Measurements from ENCODE around the gene C5orf63. TPM values are rescaled to one million over a fixed set of nuclear protein-coding genes. Genes with fewer than 3 reads are reported as not detected.

Gene C5orf63
- total RNA-seq, 4 donors from 2014 or later, result 1.8 to 6.5 (median 4.7) TPM

DNA sequence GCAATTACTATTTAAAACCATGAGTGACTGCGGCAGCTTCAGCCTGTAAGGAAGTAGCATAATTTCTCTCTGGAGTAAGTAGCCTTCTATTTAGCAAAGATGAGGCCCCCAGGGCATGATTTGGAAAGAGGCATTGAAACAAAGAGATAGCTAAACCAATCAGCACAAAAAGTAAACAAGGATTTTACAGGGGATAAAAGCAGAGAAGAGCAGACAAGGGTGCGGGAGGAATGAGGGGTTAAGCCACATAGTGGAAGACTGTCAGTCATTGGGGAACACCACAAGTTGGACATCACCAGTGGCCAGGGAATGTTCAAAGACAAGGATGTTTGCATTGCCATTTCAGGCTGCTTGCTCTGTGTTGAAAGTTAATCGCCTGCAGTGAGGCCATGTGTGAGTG is 24.0 kb upstream of the C5orf63 start:
- no peak for ATAC-seq (ENCODE audit: low FRiP score)
- TF ChIP-seq, protein P1, sequence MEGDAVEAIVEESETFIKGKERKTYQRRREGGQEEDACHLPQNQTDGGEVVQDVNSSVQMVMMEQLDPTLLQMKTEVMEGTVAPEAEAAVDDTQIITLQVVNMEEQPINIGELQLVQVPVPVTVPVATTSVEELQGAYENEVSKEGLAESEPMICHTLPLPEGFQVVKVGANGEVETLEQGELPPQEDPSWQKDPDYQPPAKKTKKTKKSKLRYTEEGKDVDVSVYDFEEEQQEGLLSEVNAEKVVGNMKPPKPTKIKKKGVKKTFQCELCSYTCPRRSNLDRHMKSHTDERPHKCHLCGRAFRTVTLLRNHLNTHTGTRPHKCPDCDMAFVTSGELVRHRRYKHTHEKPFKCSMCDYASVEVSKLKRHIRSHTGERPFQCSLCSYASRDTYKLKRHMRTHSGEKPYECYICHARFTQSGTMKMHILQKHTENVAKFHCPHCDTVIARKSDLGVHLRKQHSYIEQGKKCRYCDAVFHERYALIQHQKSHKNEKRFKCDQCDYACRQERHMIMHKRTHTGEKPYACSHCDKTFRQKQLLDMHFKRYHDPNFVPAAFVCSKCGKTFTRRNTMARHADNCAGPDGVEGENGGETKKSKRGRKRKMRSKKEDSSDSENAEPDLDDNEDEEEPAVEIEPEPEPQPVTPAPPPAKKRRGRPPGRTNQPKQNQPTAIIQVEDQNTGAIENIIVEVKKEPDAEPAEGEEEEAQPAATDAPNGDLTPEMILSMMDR (IDR thresholded peaks at IDR 0.05), result no peak

DNA sequence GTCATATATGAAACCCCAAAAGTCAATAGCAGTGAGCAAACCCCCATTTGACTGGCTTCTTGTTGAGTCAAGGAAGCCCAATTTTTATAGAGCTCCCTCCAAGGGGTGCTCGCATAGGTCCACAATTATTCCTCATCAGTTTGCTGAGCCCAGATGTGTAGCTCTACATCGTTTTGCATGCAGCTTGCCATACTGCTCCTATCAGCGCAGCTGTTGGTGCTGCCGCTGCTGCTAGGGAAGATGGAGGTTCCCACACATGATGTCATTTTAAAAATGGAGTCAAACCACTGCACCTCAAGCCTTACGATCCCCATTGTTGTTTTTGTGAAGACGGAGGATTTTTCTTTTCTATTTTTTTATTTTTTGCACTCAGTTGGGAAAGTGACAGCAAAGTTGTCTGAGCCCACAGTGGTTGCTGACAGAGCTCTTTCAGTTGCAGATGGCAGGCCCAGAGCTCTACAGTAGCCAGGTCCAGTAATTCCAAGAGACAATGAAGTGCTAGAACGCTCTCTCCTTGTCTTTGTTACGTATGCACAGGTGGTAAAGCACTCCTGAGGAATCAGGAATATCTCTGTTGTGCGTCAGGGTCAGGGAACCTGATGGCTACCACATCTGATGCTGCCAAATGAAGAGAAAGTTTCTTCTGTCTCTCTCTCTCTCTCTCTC is 23.2 kb upstream of the C5orf63 start:
- DNase-seq (ENCODE audit: low spot score), result no peak
- no peak for ATAC-seq (ENCODE audit: low FRiP score)
- TF ChIP-seq, protein P1 (IDR thresholded peaks at IDR 0.05), result no peak

More for the DNA sequence above, 24.0 kb upstream of the C5orf63 start:
- DNase-seq (ENCODE audit: low spot score), result no peak

DNA sequence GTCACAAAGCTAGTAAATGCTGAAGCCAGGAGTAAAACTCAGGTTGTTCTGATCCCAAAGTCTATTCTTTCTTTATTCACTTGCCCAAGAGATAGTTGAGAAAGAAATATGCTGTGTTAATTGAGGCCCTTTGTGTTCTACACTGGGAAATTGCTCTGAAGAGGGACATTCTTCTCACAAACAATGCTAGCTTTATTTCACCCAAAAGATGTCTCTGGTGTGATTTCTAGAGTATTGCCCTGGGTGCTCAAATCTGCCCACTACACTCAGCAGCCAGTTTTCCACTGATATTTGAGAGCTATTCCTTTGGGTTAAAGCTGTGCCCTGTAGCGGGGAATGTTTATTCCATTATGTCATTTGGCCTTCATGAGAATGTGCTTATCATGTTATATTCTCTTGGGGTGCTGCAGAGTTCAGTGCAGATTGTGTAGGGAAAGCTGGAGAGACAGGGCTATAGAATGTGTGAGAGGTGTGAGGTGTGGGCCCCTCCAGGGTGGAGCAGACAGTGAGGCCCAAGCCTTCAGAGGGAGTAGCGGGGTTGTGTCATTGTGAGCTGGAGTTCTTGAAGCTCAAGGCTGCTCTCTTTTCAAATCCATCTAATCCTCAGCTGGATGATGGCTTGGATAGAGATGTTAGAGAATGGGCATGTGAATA is 21.0 kb upstream of the C5orf63 start:
- DNase-seq (ENCODE audit: low spot score), result no peak

DNA sequence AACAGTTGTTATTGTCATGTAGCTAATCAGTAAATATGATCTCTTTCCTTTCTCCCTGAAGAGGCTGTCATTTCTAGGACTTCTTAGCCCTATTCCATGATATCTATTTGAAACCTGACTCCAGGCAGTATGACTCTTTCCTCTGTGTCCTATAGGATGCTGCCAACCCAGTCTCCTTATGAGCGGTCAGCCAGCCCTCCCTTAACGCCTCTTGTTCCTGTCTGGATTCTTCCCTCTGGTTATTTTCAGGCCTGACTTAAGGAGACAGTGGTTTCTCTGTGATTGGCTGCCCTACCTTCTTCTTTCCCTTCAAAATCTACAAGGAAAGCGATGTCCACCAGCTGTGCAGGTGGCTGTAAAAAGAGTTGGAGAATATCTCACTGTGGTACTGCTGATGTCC is 19.4 kb upstream of the C5orf63 start:
- ATAC-seq (ENCODE audit: low FRiP score) (no peak), DNase-seq (ENCODE audit: low spot score) (no peak)
- TF ChIP-seq, protein P1 (IDR thresholded peaks at IDR 0.05), result no peak

More for the DNA sequence above, 21.0 kb upstream of the C5orf63 start:
- no peak for ATAC-seq (ENCODE audit: low FRiP score)
- TF ChIP-seq, protein P1 (IDR thresholded peaks at IDR 0.05), result no peak

DNA sequence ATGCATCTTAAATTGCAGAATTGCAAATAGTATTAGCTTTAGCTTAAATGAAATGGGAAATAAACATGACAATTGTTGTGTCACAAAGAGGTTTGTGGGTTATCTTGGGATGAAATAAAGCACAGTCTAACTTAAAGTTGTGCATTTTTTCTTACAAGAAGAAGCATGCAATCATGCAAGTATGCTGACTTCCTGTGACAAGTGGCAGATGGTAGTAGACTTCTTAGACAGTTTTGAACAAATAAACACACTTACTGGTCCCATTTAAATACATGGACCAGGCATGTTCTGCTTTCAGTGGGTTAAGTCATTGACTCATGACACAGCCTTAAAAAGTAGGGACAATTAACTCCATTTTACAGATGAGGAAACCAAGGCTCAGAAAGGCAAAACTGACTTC is 15.9 kb upstream of the C5orf63 start:
- TF ChIP-seq, protein P1 (IDR thresholded peaks at IDR 0.05), result no peak
- no peak for DNase-seq (ENCODE audit: low spot score)
- no peak for ATAC-seq (ENCODE audit: low FRiP score)

DNA sequence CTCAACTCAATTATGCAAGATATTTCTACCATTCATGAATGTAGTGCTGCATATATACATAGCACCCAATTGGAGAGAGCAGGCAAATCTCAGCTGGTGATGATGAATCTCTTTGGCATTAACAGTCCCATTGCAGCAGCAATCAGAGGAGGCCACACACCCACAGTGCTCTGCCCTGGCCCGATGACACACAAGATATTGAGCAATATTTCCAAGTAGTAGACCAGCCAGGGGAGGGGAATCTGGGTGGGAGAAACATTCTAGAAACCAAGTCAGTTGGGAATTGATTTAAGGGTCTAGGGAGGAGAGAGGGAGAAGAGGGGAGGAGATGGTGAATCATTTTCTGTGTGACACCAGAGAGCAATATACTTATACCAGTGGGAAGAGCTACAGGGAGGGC is 14.9 kb upstream of the C5orf63 start:
- ATAC-seq (ENCODE audit: low FRiP score) (peak; percentile 93), DNase-seq (ENCODE audit: low spot score) (no peak)
- TF ChIP-seq, protein P1 (IDR thresholded peaks at IDR 0.05), result no peak

DNA sequence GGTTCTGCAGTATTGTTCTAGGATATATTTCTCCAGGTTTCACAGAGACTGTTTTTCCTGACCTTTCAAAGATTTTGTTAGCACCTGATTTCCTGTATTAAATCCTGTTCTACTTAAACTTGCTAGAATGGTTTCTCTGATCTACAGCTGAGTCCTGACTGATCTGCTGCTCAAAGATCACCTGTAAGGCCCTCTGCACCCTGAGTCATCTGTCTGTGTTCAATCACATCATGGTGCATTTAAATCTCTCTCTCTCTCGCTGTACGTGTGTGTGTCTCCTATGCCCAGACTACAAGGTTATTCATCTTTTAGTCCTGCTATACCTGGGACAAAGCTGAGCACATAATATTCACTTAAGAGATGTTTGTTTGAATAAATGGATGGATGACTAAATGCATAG is 13.3 kb upstream of the C5orf63 start:
- no peak for ATAC-seq (ENCODE audit: low FRiP score)
- DNase-seq (ENCODE audit: low spot score), result no peak
- TF ChIP-seq, protein P1 (IDR thresholded peaks at IDR 0.05), result no peak

Data from omental fat pad (tissue), 4 donors.